H1 (cell line): ENCODE results near the gene RREB1. TPM values are rescaled to one million over a fixed set of nuclear protein-coding genes. Genes with fewer than 3 reads are reported as not detected.

Experiments
- ASH2L ChIP-seq: fragments of 200-600, 300-600 bp; sonication (generic); IDR thresholded peaks from one replicate; pipeline ENCODE4 v1.7.1; 2017; ENCODE audit warnings: low read length
- BACH1 ChIP-seq: IDR thresholded peaks from 2 replicates; pipeline ENCODE4 v1.6.1; 2012; ENCODE audit warnings: low read length, improper control_type of control experiment
- BRCA1 ChIP-seq: IDR thresholded peaks from 2 replicates; pipeline ENCODE4 v1.6.1; 2012; ENCODE audit warnings: low read depth, low read length, improper control_type of control experiment
- CREB1 ChIP-seq: IDR thresholded peaks from 2 replicates; pipeline ENCODE4 v1.6.1; 2012; ENCODE audit warnings: inconsistent platforms
- CTCF ChIP-seq, 3 experiments: IDR thresholded peaks; 1 replicate in 2 of 3; 2 replicates in 1 of 3; pipeline versions ENCODE4 v1.5.1 to v1.6.1; 2011; ENCODE audit warnings: low read length in 3 of 3, mild to moderate bottlenecking in 3 of 3, inconsistent platforms in 2 of 3, low read depth in 1 of 3, moderate library complexity in 1 of 3; ENCODE audit not compliant: insufficient read depth in 1 of 3; ENCODE audit errors: control extremely low read depth in 1 of 3
- RBBP5 ChIP-seq: IDR thresholded peaks from 2 replicates; pipeline ENCODE4 v1.7.1; 2012; ENCODE audit warnings: low read depth, mild to moderate bottlenecking, inconsistent platforms, low read length, moderate library complexity, borderline replicate concordance
- SIX5 ChIP-seq: IDR thresholded peaks from 2 replicates; pipeline ENCODE4 v1.6.1; 2011; ENCODE audit warnings: mild to moderate bottlenecking, low read depth, low read length
- SRF ChIP-seq: IDR thresholded peaks from 2 replicates; pipeline ENCODE4 v1.6.1; 2011; ENCODE audit warnings: mild to moderate bottlenecking, low read depth, low read length, moderate library complexity
- polyA plus RNA-seq, 7 experiments: library from polyadenylated mRNA; depleted of rRNA in 3 of 7; stranded (reverse) in 5 of 7; unstranded in 2 of 7; fragments of >200 nt in 5 of 7; fragments of 200-250 nt in 2 of 7; gene quantifications; 1 replicate in 5 of 7; 2 replicates in 1 of 7; 4 replicates in 1 of 7; pipeline versions ENCODE4 v1.2.1 to v1.2.3, GENCODE V29; 2011 to 2013; ENCODE audit warnings: missing spikeins in 2 of 7, mixed read lengths in 2 of 7
- total RNA-seq: library from RNA; stranded (reverse); fragmentation: NEBNext Ultra II Directional; extraction: Animal tissue kit (Norgen Biotek cat#: 25700); gene quantifications from 2 replicates; pipeline ENCODE4 v1.2.1, GENCODE V29; 2021

The RREB1 gene
- total and polyA plus RNA-seq, 2 of the 8 experiments (the other 6 are each of a cell fraction or from before 2014, with no cell fraction given): 3.9 to 34.7 TPM

GRCh38 chr6:7154341-7155139 lies 46.8 kb downstream of the RREB1 start (continued):
- TF ChIP-seq CTCF (IDR thresholded peaks at IDR 0.05; ENCODE audit: control extremely low read depth in 1 of 3, insufficient read depth in 1 of 3, low read depth in 1 of 3, low read length in 3 of 3) (no peak), ASH2L (no peak), BACH1 (no peak), RBBP5 (no peak), CREB1 (no peak), SIX5 (no peak), SRF (no peak), BRCA1 (no peak)
- TF ChIP-seq, all 59 proteins: peak for 0
